HG03097 (cell line): Measurements from ENCODE around the gene ADPRHL1.

ENCODE experiments used
- ATAC-seq: cut with Tn5 transposase; IDR thresholded peaks from one replicate; pipeline ENCODE4 v1.9.1; 2021; ENCODE audit not compliant: unreplicated experiment, low FRiP score

ADPRHL1 gene

GRCh38 chr13:113357529-113357928 lies 95.8 kb downstream of the ADPRHL1 start:
- ATAC-seq, result no peak

- ATAC-seq, result no peak
These were observed 96.7 kb downstream of the ADPRHL1 start for GRCh38 chr13:113356596-113356995.

- ATAC-seq, result no peak
These were observed 97.7 kb downstream of the ADPRHL1 start for GRCh38 chr13:113355621-113356020.

- ATAC-seq, result no peak
These were observed 98.3 kb downstream of the ADPRHL1 start for GRCh38 chr13:113354831-113355610.

GRCh38 chr13:113353254-113353653 lies 100.0 kb downstream of the ADPRHL1 start:
- ATAC-seq, result no peak

- no peak for ATAC-seq
These were observed 101.7 kb downstream of the ADPRHL1 start for GRCh38 chr13:113351514-113352026.

GRCh38 chr13:113350938-113351335 lies 102.4 kb downstream of the ADPRHL1 start:
- no peak for ATAC-seq

GRCh38 chr13:113350065-113350937 lies 103.0 kb downstream of the ADPRHL1 start:
- ATAC-seq, result no peak
